Endothelial cell of umbilical vein (primary cell): Measurements from ENCODE around the gene CCDC85B. TPM values are rescaled to one million over a fixed set of nuclear protein-coding genes. Genes with fewer than 3 reads are reported as not detected.

Source experiments
- BruUV-seq: library from RNA; stranded (reverse); fragments of 400-500 nt; replicated peaks from 2 replicates; lab custom pipeline; 2021; lab: Mats Ljungman, UMichigan
- CTCF ChIA-PET: fragments of 300-600, 350-600 bp; sonication (Branson Sonifier 250); formaldehyde crosslinking; loops from one replicate; lab custom pipeline; 2021; ENCODE audit warnings: antibody characterized with exemption, inconsistent platforms; lab: Charles Lee
- POLR2A ChIA-PET: fragments of 300-600, 350-600 bp; sonication (Branson Sonifier 250); formaldehyde crosslinking; loops from one replicate; lab custom pipeline; 2021; ENCODE audit warnings: antibody characterized with exemption, inconsistent platforms; lab: Charles Lee
- DNase-seq: peaks from one replicate; pipeline ENCODE4 v3.0.0-alpha.2; 2011; ENCODE audit warnings: low read depth, low spot score
- FAIRE-seq: peaks from 2 replicates; lab custom pipeline; 2011; peaks lifted over from hg19 to GRCh38; lab: Jason Lieb, UNC
- H2AFZ ChIP-seq: 2 replicates; pipeline ENCODE4 v1.6.0; 2012; ENCODE audit warnings: low read depth, low read length, control low read depth, inconsistent platforms
- H3K27ac ChIP-seq: 2 replicates; pipeline ENCODE4 v1.5.1; 2011; ENCODE audit warnings: low read depth, mild to moderate bottlenecking, control low read depth, low read length, moderate library complexity; ENCODE audit not compliant: insufficient read depth
- H3K27me3 ChIP-seq, 2 experiments: 2 replicates each; pipeline versions ENCODE4 v1.6.0 to v1.6.1; 2011; ENCODE audit warnings: low read length in 2 of 2, mixed read lengths in 1 of 2; ENCODE audit not compliant: control insufficient read depth in 2 of 2, insufficient read depth in 2 of 2
- H3K36me3 ChIP-seq, 2 experiments: 2 replicates in 1 of 2; 3 replicates in 1 of 2; pipeline ENCODE4 v1.5.1; 2011; ENCODE audit warnings: low read length in 2 of 2, mild to moderate bottlenecking in 1 of 2, moderate library complexity in 1 of 2; ENCODE audit not compliant: control insufficient read depth in 2 of 2, insufficient read depth in 2 of 2; ENCODE audit errors: extremely low read depth in 1 of 2
- H3K4me1 ChIP-seq: 3 replicates; pipeline ENCODE4 v1.5.1; 2011; ENCODE audit warnings: mild to moderate bottlenecking, low read length; ENCODE audit not compliant: control insufficient read depth, insufficient read depth; ENCODE audit errors: extremely low read depth
- H3K4me2 ChIP-seq: 2 replicates; pipeline ENCODE4 v1.6.1; 2011; ENCODE audit warnings: low read length, control low read depth, mixed read lengths; ENCODE audit not compliant: insufficient read depth
- H3K4me3 ChIP-seq, 3 experiments: fragments of 200-600 bp in 1 of 3; sonication (generic), shearing (Covaris generic) in 1 of 3; replicated peaks in 1 of 3; 2 replicates each; pipeline ENCODE4 v1.5.1; 2011 to 2016; ENCODE audit warnings: control low read depth in 3 of 3, low read length in 3 of 3, mild to moderate bottlenecking in 2 of 3, inconsistent platforms in 1 of 3, low read depth in 1 of 3, moderate library complexity in 1 of 3; ENCODE audit not compliant: insufficient read depth in 1 of 3
- H3K79me2 ChIP-seq: 2 replicates; pipeline ENCODE4 v1.6.0; 2012; ENCODE audit warnings: low read length, inconsistent platforms; ENCODE audit not compliant: control insufficient read depth, insufficient read depth
- H3K9ac ChIP-seq: replicated peaks from 2 replicates; pipeline ENCODE3; 2011; ENCODE audit warnings: low read length, control low read depth; ENCODE audit not compliant: insufficient read depth; ENCODE audit errors: extremely low read depth
- H3K9me1 ChIP-seq: replicated peaks from 3 replicates; pipeline ENCODE4 v1.6.0; 2011; ENCODE audit warnings: mild to moderate bottlenecking, low read length; ENCODE audit not compliant: control insufficient read depth, insufficient read depth; ENCODE audit errors: extremely low read depth
- H3K9me3 ChIP-seq: replicated peaks from 2 replicates; pipeline ENCODE4 v1.5.1; 2012; ENCODE audit warnings: low read length, inconsistent platforms; ENCODE audit not compliant: control insufficient read depth, insufficient read depth
- H4K20me1 ChIP-seq: replicated peaks from 2 replicates; pipeline ENCODE3; 2011; ENCODE audit warnings: mild to moderate bottlenecking, low read length; ENCODE audit not compliant: control insufficient read depth, insufficient read depth; ENCODE audit errors: extremely low read depth
- EZH2 ChIP-seq: IDR thresholded peaks from 2 replicates; pipeline ENCODE4 v1.6.1; 2012; ENCODE audit warnings: borderline replicate concordance, low read depth, mild to moderate bottlenecking, moderate library complexity, low read length, inconsistent platforms; ENCODE audit not compliant: severe bottlenecking
- FOS ChIP-seq: IDR thresholded peaks from 2 replicates; pipeline ENCODE4 v1.6.1; 2011; ENCODE audit warnings: mild to moderate bottlenecking, low read length, moderate library complexity, borderline replicate concordance; ENCODE audit not compliant: insufficient read depth
- GATA2 ChIP-seq: IDR thresholded peaks from 2 replicates; pipeline ENCODE4 v1.7.0; 2011; ENCODE audit warnings: low read depth, mild to moderate bottlenecking, moderate library complexity, mixed read lengths, low read length; ENCODE audit not compliant: insufficient read length, insufficient read depth
- JUN ChIP-seq: IDR thresholded peaks from 2 replicates; pipeline ENCODE4 v1.6.1; 2011; ENCODE audit warnings: borderline replicate concordance, low read depth; ENCODE audit not compliant: insufficient read length, insufficient read depth
- MYC ChIP-seq: IDR thresholded peaks from one replicate; pipeline ENCODE4 v1.6.1; 2011; ENCODE audit warnings: mild to moderate bottlenecking, low read depth, low read length
- POLR2A ChIP-seq: IDR thresholded peaks from 2 replicates; pipeline ENCODE4 v1.6.1; 2012; ENCODE audit warnings: low read depth, mild to moderate bottlenecking, control low read depth, low read length
- POLR2AphosphoS5 ChIP-seq: IDR thresholded peaks from 2 replicates; pipeline ENCODE4 v1.6.1; 2012; ENCODE audit warnings: low read depth, mild to moderate bottlenecking, control low read depth, low read length, moderate library complexity; ENCODE audit not compliant: insufficient read depth
- dilution Hi-C: fragments of 300-500 bp; cut with MboI; formaldehyde crosslinking; loops from one replicate; pipeline ENCODE4 v1.15.0; 2019; ENCODE audit warnings: low sequenced_read_pairs; ENCODE audit not compliant: extremely low pct_ligation_motif_present
- intact Hi-C: fragments of 100-400 bp; cut with micrococcal nuclease; formaldehyde crosslinking; loops from one replicate; pipeline ENCODE4 v1.10.0; 2022
- polyA plus RNA-seq, 4 experiments: library from polyadenylated mRNA; depleted of rRNA in 3 of 4; stranded (reverse) in 3 of 4; unstranded in 1 of 4; fragments of >200 nt; gene quantifications; 2 replicates each; pipeline versions ENCODE4 v1.2.1 to v1.2.3, GENCODE V29; 2011 to 2012; ENCODE audit warnings: missing spikeins in 1 of 4
- total RNA-seq: library from RNA; stranded (reverse); gene quantifications from 2 replicates; pipeline ENCODE4 v1.2.3, GENCODE V29; 2021
- TF ChIP-seq, protein P1 (sequence below), 2 donors: IDR thresholded peaks; 1 replicate in 1 of 2; 2 replicates in 1 of 2; pipeline ENCODE4 v1.5.1; 2011; ENCODE audit warnings: low read length in 2 of 2, mild to moderate bottlenecking in 2 of 2, moderate library complexity in 2 of 2, control low read depth in 1 of 2, inconsistent platforms in 1 of 2, low read depth in 1 of 2; ENCODE audit not compliant: insufficient read depth in 1 of 2; ENCODE audit errors: extremely low read depth in 1 of 2
- TF ChIP-seq, protein P2 (sequence below): IDR thresholded peaks from 2 replicates; pipeline ENCODE4 v1.6.1; 2011; ENCODE audit not compliant: insufficient read depth, insufficient read length

CCDC85B gene
- total and polyA plus RNA-seq, 2 donors (not counting 3 experiments of a cell fraction or from before 2014, with no cell fraction given): 105 to 107 TPM

DNA sequence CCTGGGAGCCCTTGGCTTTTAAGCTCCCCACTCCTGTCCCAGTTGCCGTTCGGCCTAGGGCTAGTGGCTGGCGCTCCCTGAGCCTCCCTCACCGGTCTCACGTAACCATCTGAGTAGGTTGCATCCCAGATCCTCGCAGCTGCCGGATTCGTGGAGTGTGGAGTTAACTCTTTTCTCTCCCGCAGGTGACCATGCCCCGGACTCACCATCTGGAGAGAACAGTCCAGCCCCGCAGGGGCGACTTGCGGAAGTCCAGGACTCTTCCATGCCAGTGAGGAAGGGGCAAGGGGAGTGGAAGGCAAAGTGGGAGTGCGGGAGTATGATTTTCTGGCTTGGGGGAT, 29.3 kb upstream of the CCDC85B start:
- ChIA-PET CTCF (interaction anchor here (1.4 to 4.8 kb wide), 5 partner anchors 10 to 28 kb away, joined by 4 to 73 read pairs (median 51); partner anchors contain the start of genes CCDC85B, EFEMP2 and FIBP), POLR2A (interaction anchor here (2.5 to 5.4 kb wide), 2 partner anchors 10 to 29 kb away, joined by 19 to 67 read pairs; partner anchors contain the start of genes CCDC85B and FIBP)
- H3K36me3 ChIP-seq: peaks cover 14 to 32% of the 10 kb centered on the region in 2 experiments
- peaks cover 51% of the 10 kb centered on the region for H3K79me2 ChIP-seq
- H3K9ac ChIP-seq: peak overlapping the region; percentile 75
- no peaks in the 10 kb centered on the region for H3K9me3 ChIP-seq
- FAIRE-seq (peak; percentile 40), DNase-seq (no peak)
- peak overlapping the region; percentile 77 for H3K27ac ChIP-seq
- dilution Hi-C loops (no loop called here), intact Hi-C loops (no loop called here)
- peak overlapping the region; percentile 36 to 76 (median 71) for H3K4me3 ChIP-seq
- H3K4me1 ChIP-seq: peaks cover 33% of the 10 kb centered on the region
- no TSS peak for BruUV-seq
- H4K20me1 ChIP-seq: peaks cover 4% of the 10 kb centered on the region
- H2AFZ ChIP-seq: no peak overlapping the region
- no peaks in the 10 kb centered on the region for H3K9me1 ChIP-seq
- H3K4me2 ChIP-seq: peak overlapping the region; percentile 55
- no peaks in the 10 kb centered on the region for H3K27me3 ChIP-seq
- TF ChIP-seq GATA2 (no peak), POLR2AphosphoS5 (no peak), EZH2 (no peak), FOS (no peak), JUN (no peak), POLR2A (no peak), MYC (no peak)
- TF ChIP-seq, protein P1, sequence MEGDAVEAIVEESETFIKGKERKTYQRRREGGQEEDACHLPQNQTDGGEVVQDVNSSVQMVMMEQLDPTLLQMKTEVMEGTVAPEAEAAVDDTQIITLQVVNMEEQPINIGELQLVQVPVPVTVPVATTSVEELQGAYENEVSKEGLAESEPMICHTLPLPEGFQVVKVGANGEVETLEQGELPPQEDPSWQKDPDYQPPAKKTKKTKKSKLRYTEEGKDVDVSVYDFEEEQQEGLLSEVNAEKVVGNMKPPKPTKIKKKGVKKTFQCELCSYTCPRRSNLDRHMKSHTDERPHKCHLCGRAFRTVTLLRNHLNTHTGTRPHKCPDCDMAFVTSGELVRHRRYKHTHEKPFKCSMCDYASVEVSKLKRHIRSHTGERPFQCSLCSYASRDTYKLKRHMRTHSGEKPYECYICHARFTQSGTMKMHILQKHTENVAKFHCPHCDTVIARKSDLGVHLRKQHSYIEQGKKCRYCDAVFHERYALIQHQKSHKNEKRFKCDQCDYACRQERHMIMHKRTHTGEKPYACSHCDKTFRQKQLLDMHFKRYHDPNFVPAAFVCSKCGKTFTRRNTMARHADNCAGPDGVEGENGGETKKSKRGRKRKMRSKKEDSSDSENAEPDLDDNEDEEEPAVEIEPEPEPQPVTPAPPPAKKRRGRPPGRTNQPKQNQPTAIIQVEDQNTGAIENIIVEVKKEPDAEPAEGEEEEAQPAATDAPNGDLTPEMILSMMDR (IDR thresholded peaks at IDR 0.05; ENCODE audit: extremely low read depth in 1 of 2, insufficient read depth in 1 of 2, low read depth in 1 of 2, low read length in 2 of 2): no peak
- TF ChIP-seq, protein P2, sequence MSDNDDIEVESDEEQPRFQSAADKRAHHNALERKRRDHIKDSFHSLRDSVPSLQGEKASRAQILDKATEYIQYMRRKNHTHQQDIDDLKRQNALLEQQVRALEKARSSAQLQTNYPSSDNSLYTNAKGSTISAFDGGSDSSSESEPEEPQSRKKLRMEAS: no peak
